WI38 (cell line): Measurements from ENCODE around the gene MITF.
A peak's percentile ranks its signal among the peaks of the same experiment; 100 is the strongest.

Source experiments
- H3K4me3 ChIP-seq: 2 replicates; pipeline ENCODE4 v1.5.1; 2011; ENCODE audit warnings: low read depth, mild to moderate bottlenecking, control low read depth, low read length
- TF ChIP-seq, protein P1 (sequence below): IDR thresholded peaks from 2 replicates; pipeline ENCODE4 v1.5.1; 2012; ENCODE audit warnings: low read depth, mild to moderate bottlenecking, control low read depth, low read length

Gene MITF

DNA sequence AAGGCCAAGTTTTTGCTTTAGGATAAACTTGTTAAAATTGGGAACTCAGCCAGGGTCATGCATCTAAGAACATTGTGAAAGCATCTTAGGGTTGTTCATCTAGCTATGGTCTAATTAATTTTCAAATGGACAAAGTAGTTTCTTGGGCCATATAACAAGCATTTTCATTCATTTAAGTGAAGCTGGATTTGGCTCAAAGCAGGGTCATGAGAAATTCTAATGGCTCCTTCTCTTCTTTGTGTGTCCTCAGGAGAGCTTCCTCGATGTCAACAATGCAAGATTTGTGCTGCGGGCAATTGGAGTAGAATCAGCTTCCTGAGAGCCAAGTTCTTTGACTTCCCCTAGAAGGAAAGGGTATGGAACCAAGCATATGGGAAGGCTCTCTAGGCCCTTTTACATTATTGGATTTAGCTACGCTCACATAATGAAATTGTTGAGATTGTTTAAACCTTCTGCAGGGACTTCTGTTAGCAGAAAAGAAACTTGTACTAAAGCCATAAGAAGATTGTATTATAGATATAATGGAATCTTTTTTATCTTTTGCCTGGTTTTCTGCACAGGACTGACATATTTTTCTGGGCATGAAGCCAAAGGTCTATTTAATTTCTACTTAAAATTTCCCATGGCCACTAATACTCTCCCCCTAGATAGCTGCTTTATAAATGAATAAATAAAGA, 258.5 kb downstream of the MITF start:
- TF ChIP-seq, protein P1, sequence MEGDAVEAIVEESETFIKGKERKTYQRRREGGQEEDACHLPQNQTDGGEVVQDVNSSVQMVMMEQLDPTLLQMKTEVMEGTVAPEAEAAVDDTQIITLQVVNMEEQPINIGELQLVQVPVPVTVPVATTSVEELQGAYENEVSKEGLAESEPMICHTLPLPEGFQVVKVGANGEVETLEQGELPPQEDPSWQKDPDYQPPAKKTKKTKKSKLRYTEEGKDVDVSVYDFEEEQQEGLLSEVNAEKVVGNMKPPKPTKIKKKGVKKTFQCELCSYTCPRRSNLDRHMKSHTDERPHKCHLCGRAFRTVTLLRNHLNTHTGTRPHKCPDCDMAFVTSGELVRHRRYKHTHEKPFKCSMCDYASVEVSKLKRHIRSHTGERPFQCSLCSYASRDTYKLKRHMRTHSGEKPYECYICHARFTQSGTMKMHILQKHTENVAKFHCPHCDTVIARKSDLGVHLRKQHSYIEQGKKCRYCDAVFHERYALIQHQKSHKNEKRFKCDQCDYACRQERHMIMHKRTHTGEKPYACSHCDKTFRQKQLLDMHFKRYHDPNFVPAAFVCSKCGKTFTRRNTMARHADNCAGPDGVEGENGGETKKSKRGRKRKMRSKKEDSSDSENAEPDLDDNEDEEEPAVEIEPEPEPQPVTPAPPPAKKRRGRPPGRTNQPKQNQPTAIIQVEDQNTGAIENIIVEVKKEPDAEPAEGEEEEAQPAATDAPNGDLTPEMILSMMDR: no peak
- H3K4me3 ChIP-seq: no peak overlapping the region

DNA sequence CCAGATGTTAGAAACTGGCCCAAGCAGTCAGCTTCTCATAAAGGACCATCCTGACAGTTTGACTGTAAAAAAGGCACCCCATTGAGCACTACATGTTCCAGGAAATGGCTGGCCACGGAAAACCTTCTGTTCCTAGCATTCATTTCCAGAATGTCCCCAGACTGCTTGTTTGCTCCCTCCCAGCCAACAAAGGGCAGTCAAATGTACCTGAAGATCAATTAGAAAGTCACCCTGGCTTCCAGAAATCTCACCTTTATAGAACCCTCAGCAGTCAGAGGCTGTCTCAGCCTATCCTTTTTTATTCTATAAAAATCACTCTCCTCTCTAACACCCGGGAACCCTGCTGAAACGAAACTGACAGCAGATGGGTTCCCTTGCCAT, 259.5 kb downstream of the MITF start:
- peak overlapping the region; percentile 36 for H3K4me3 ChIP-seq
- TF ChIP-seq, protein P1: no peak

DNA sequence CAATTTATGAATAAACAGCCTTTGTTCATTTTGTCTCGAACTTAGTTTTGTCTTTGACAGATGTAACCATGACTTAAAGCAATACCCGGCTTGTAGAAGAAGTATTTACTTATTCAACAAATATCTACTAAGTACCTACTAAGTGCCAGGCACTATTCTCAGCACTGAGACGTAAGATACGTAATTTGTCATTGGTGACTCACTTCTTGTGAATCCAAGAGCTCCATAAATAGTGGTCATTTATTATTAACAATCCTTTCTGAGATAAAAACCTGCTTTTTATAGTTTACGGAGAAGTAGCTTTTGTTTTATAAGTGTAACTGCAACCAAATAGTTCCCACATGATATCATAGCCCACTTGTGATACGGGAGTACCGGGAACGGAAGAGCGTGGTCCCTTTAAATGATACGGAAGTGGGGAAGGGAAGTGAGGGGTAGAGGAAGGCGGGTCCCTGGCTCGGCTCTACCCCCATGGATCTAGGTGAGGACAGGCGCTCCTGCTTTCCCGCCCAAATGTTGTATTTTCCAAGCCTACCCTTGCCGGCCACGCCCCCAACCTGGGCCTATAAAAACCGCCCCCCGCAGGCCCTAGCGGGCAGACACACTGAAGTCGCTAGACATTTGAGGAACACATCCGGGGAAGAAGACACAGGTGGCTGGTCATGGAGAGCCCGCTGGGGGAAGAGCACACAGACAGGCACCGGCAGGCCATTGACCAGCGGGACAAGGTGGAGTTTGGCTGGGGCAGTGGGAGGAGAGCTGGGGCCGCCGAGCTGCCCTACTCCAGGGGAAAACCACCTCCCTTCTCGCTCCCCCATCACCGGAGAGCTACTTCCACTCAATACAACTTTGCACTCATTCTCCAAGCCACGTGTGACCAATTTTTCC, 260.1 kb downstream of the MITF start, which contains the start of gene SAMMSON:
SAMMSON (plus strand) TSS at position 594 of the 888 bp plus-strand sequence.
- peak within 1 kb of the TSS; percentile 36 for H3K4me3 ChIP-seq

DNA sequence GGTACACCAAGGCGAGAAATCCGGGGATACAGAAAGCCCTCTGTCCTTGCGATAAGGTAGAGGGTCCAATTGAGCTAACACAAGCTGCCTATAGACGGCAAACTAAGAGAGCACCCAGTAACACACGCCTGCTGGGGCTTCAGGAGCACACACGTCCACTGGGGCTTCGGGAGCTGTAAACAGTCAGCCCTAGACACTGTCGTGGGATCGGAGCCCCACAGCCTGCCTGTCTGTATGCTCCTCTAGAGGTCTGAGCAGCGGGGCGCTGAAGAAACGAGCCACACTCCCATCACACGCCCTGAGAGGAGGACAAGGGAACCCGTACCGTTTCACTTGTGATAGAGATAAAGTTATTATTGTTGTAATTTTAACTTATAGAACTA, 260.8 kb downstream of the MITF start:
- TF ChIP-seq, protein P1: no peak
- H3K4me3 ChIP-seq: no peak overlapping the region

More for the DNA sequence above, 260.1 kb downstream of the MITF start, which contains the start of gene SAMMSON:
- TF ChIP-seq, protein P1: no peak

DNA sequence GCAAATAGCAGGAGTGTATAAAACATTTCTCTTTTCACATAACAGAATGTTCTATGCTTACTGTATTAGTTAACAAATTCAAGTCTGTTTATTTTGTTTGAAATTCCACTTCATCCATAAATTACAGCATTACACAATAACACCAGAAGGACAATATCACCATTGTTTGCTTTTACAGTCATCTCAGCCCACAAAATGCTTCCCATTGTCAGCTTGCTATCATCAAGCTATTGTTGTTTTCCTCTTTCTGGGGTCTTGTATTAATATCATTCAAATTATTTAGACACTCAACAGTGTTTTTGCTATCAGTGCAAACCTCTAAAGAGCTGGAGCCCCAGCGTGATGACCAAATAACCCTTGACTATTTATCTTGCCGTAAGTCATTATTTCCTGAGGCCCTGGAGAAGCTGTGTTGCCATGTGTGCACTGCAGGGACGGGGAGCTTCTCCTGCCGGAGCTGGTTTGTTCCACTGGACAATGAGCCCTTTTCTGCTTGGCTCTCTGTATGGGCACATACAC, 261.4 kb downstream of the MITF start:
- H3K4me3 ChIP-seq: no peak overlapping the region
- TF ChIP-seq, protein P1: no peak

DNA sequence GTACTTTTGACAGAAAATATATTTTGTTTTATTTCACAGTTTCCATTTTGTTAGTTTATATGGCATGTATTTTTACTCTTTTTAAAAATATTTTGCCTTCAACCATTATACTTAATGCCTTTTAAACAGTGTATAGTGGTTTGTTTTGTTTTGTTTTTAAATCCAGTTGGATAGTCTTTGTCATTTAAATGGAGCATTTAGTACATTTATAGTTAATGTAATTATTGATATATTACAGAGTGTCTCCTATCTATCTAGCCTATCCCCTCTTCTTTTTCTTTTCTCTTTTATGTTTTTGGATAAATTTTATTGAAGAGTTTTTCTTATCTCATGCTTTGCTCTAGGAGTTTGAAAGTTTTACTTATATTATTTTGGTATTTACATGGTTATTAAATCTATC, 263.9 kb downstream of the MITF start:
- TF ChIP-seq, protein P1: no peak
- no peak overlapping the region for H3K4me3 ChIP-seq

DNA sequence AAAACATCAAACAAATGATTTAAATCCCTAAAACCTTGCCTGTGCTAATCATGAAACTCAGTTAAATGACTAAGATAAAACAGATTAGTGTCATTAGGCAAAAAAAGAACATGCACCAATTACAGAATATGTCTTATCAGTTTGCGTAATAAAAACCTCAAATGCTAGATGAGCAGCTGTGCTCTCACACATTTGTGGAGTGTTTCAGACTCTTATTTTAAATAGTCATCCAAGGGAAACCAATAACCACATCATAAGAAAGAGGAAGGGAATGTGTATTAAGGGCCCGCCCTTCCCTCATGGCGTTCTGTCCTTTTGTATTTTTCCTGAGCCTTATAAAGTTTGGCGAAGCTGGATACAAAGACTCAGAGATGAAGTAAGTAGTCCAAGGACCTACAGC, 266.8 kb downstream of the MITF start:
- no peak overlapping the region for H3K4me3 ChIP-seq
- TF ChIP-seq, protein P1: no peak
